Measurements from ENCODE around the gene PDCD10.

DNA sequence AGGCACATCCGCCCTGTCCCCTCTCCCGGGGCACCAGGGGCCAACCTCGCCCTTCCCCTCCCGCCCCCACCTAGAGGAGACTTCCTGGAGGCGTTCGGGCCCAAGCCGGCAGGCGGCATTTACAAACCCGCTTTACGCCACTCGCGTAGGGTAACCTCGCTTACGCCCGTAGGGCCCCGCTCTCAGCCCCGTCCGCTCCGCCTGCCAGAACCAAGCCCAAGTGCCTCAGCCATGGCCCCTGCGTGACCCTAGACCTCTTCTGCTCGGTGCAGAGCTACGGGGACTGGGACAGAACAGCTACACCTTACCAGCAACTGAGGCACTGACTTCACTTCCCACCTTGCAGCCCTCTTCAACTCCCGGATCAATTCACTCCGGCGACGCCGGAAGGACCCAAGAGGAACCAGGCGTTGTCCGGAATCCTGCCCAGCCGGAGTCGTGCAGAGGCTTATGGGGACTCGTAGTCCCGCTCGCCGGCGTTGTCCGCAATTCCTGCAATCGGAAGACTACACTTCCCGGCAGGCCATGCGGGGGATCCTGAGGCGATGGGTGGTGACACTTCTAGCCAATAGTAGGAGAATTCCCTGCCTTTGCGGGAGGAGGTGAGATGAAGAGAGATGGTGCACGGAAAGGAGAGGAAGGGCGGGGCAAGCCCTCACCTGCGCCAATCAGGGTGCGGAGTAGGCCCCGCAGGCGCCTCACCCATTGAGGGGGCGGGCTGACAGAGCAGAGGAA is at the start of gene PDCD10:
- TF ChIP-seq, protein P1, sequence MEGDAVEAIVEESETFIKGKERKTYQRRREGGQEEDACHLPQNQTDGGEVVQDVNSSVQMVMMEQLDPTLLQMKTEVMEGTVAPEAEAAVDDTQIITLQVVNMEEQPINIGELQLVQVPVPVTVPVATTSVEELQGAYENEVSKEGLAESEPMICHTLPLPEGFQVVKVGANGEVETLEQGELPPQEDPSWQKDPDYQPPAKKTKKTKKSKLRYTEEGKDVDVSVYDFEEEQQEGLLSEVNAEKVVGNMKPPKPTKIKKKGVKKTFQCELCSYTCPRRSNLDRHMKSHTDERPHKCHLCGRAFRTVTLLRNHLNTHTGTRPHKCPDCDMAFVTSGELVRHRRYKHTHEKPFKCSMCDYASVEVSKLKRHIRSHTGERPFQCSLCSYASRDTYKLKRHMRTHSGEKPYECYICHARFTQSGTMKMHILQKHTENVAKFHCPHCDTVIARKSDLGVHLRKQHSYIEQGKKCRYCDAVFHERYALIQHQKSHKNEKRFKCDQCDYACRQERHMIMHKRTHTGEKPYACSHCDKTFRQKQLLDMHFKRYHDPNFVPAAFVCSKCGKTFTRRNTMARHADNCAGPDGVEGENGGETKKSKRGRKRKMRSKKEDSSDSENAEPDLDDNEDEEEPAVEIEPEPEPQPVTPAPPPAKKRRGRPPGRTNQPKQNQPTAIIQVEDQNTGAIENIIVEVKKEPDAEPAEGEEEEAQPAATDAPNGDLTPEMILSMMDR (IDR thresholded peaks at IDR 0.05) = no peak
- TF ChIP-seq EZH2 (IDR thresholded peaks at IDR 0.05) = no peak

Data from neural progenitor cell (in vitro differentiated cells).